K562 (cell line): ENCODE data around the gene SLC25A21.

Experiments
- CREB3 ChIP-seq: fragments of 450-650 bp; conservative IDR thresholded peaks from 2 replicates; pipeline ENCODE4 v1.6.1; 2016; ENCODE audit warnings: missing genetic modification characterization, low read depth, mild to moderate bottlenecking, missing compliant biosample characterization, moderate library complexity
- CTCF ChIP-seq, 3 experiments: IDR thresholded peaks in 2 of 3; conservative IDR thresholded peaks in 1 of 3; 2 replicates each; pipeline ENCODE4 v1.5.1; 2011 to 2012; ENCODE audit warnings: low read length in 3 of 3, mild to moderate bottlenecking in 3 of 3, control low read depth in 2 of 3, improper control_type of control experiment in 1 of 3, inconsistent platforms in 1 of 3, low read depth in 1 of 3, mixed read lengths in 1 of 3, moderate library complexity in 1 of 3; ENCODE audit not compliant: insufficient read depth in 2 of 3
- EP300 ChIP-seq: IDR thresholded peaks from 2 replicates; pipeline ENCODE4 v1.6.1; 2012; ENCODE audit warnings: low read length, improper control_type of control experiment
- HDAC2 ChIP-seq: fragments of 450-650 bp; IDR thresholded peaks from 2 replicates; pipeline ENCODE4 v1.6.1; 2016; ENCODE audit warnings: mild to moderate bottlenecking
- NCOA4 ChIP-seq: fragments of 450-650 bp; IDR thresholded peaks from 2 replicates; pipeline ENCODE4 v1.6.1; 2018; ENCODE audit warnings: mild to moderate bottlenecking; ENCODE audit not compliant: partially characterized antibody
- SREBF1 ChIP-seq: fragments of 150-350 bp; IDR thresholded peaks from 2 replicates; pipeline ENCODE4 v1.6.1; 2014; ENCODE audit warnings: antibody characterized with exemption, low read depth, low read length, borderline replicate concordance

GRCh38 chr14:36931791-36932190 lies 240.6 kb downstream of the SLC25A21 start:
- TF ChIP-seq EP300 (no peak), CTCF (IDR thresholded peaks at IDR 0.05 in 2 of 3, conservative IDR thresholded peaks at IDR 0.05 in 1 of 3; ENCODE audit: insufficient read depth in 2 of 3, low read depth in 1 of 3, low read length in 3 of 3) (no peak), SREBF1 (no peak), HDAC2 (no peak), NCOA4 (no peak), CREB3 (tag) (no peak)
